HCT116 (cell line): ENCODE measurements around the gene PDHX. TPM values are rescaled to one million over a fixed set of nuclear protein-coding genes. Genes with fewer than 3 reads are reported as not detected.

Source experiments
- ATAC-seq: fragments of 200-7000 bp; cut with Tn5 transposase; 2 replicates; pipeline ENCODE4 v1.9.1; 2020; ENCODE audit warnings: mild to moderate bottlenecking, moderate library complexity
- BruUV-seq: library from RNA; stranded (reverse); fragments of 400-500 nt; replicated peaks from 2 replicates; lab custom pipeline; 2021; lab: Mats Ljungman, UMichigan
- CTCF ChIA-PET: fragments of 300-600 bp; sonication (Branson Sonifier 250); formaldehyde crosslinking; loops from one replicate; lab custom pipeline; 2021; ENCODE audit warnings: antibody characterized with exemption; lab: Charles Lee
- POLR2A ChIA-PET: fragments of 300-600, 350-600 bp; sonication (Branson Sonifier 250); formaldehyde crosslinking; loops from one replicate; lab custom pipeline; 2021; ENCODE audit warnings: antibody characterized with exemption; lab: Charles Lee
- RAD21 ChIA-PET, 2 experiments: fragments of 300-600 bp; sonication (Branson Sonifier 250); formaldehyde crosslinking; loops; one replicate each; lab custom pipeline; 2023; ENCODE audit warnings: low total read pairs in 2 of 2; ENCODE audit not compliant: uncharacterized antibody in 2 of 2, unreplicated experiment in 2 of 2, low non-redundant PET in 1 of 2; lab: Charles Lee
- DNase-seq: peaks from one replicate; pipeline ENCODE4 v3.0.0-alpha.2; 2010; ENCODE audit warnings: low read depth, low spot score
- H2AFZ ChIP-seq: fragments of 200-600 bp; shearing (Covaris generic), sonication (generic); 2 replicates; pipeline ENCODE4 v1.6.1; 2017; ENCODE audit warnings: low read depth, mixed run types, mixed read lengths, antibody characterized with exemption, low read length; ENCODE audit not compliant: poor library complexity, severe bottlenecking
- H3K27ac ChIP-seq: 2 replicates; pipeline ENCODE4 v1.5.1; 2012; ENCODE audit warnings: low read depth, low read length
- H3K27me3 ChIP-seq: fragments of 200-600 bp; sonication (generic); 2 replicates; pipeline ENCODE4 v1.6.1; 2016; ENCODE audit warnings: mixed run types, low read length, mixed read lengths; ENCODE audit not compliant: insufficient read depth
- H3K36me3 ChIP-seq, 2 experiments: fragments of 200-500 bp in 1 of 2; fragments of 200-600 bp in 1 of 2; sonication (Bioruptor generic) in 1 of 2; sonication (generic) in 1 of 2; 2 replicates each; pipeline versions ENCODE4 v1.5.1 to v1.6.1; 2014 to 2016; ENCODE audit warnings: low read length in 2 of 2, inconsistent platforms in 1 of 2, mixed read lengths in 1 of 2, mixed run types in 1 of 2; ENCODE audit not compliant: insufficient read depth in 2 of 2, control insufficient read depth in 1 of 2
- H3K4me1 ChIP-seq, 2 experiments: fragments of 200-600 bp in 1 of 2; sonication (generic) in 1 of 2; 2 replicates each; pipeline versions ENCODE4 v1.5.1 to v1.6.1; 2012 to 2017; ENCODE audit warnings: low read length in 2 of 2, inconsistent platforms in 1 of 2, mild to moderate bottlenecking in 1 of 2, mixed read lengths in 1 of 2, mixed run types in 1 of 2, moderate library complexity in 1 of 2; ENCODE audit not compliant: insufficient read depth in 2 of 2, control insufficient read depth in 1 of 2
- H3K4me2 ChIP-seq: fragments of 200-600 bp; sonication (generic); 2 replicates; pipeline ENCODE4 v1.6.1; 2017; ENCODE audit warnings: mixed run types, low read length, mixed read lengths
- H3K4me3 ChIP-seq, 2 experiments: fragments of 200-600 bp in 1 of 2; sonication (generic) in 1 of 2; replicated peaks in 1 of 2; 2 replicates each; pipeline ENCODE4 v1.5.1; 2011 to 2016; ENCODE audit warnings: low read length in 2 of 2, control low read depth in 1 of 2, low read depth in 1 of 2, mild to moderate bottlenecking in 1 of 2, mixed read lengths in 1 of 2, mixed run types in 1 of 2
- H3K79me2 ChIP-seq: fragments of 200-600 bp; sonication (generic); 2 replicates; pipeline ENCODE4 v1.6.1; 2017; ENCODE audit warnings: mild to moderate bottlenecking, mixed run types, low read length, moderate library complexity, mixed read lengths; ENCODE audit not compliant: insufficient read depth
- H3K9ac ChIP-seq: fragments of 200-600 bp; sonication (generic); 2 replicates; pipeline ENCODE4 v1.6.1; 2016; ENCODE audit warnings: low read length, mixed read lengths
- H3K9me2 ChIP-seq: fragments of 200-600 bp; sonication (generic), shearing (Covaris generic); 2 replicates; pipeline ENCODE4 v1.6.1; 2017; ENCODE audit warnings: mixed run types, mild to moderate bottlenecking, moderate library complexity; ENCODE audit not compliant: insufficient read depth
- H3K9me3 ChIP-seq, 2 experiments: fragments of 200-500 bp in 1 of 2; fragments of 200-600 bp in 1 of 2; sonication (Bioruptor generic) in 1 of 2; sonication (generic) in 1 of 2; 2 replicates each; pipeline ENCODE4 v1.6.1; 2014 to 2017; ENCODE audit warnings: low read length in 2 of 2, mixed read lengths in 2 of 2, inconsistent platforms in 1 of 2, low read depth in 1 of 2, mild to moderate bottlenecking in 1 of 2, mixed run types in 1 of 2, moderate library complexity in 1 of 2; ENCODE audit not compliant: control insufficient read depth in 1 of 2, insufficient read depth in 1 of 2
- H4K20me1 ChIP-seq: fragments of 200-600 bp; sonication (generic), shearing (Covaris generic); 2 replicates; pipeline ENCODE4 v1.6.1; 2017; ENCODE audit warnings: mixed run types, mild to moderate bottlenecking, moderate library complexity; ENCODE audit not compliant: insufficient read depth
- CBX3 ChIP-seq: IDR thresholded peaks from 2 replicates; pipeline ENCODE4 v1.6.1; 2012; ENCODE audit warnings: low read depth
- CEBPB ChIP-seq: IDR thresholded peaks from 2 replicates; pipeline ENCODE4 v1.6.1; 2012; ENCODE audit warnings: low read depth
- CTCF ChIP-seq, 3 experiments: fragments of 200-600 bp in 1 of 3; sonication (generic) in 1 of 3; IDR thresholded peaks in 2 of 3; conservative IDR thresholded peaks in 1 of 3; 2 replicates each; pipeline ENCODE4 v1.5.1; 2012 to 2017; ENCODE audit warnings: low read depth in 2 of 3, low read length in 2 of 3, antibody characterized with exemption in 1 of 3, borderline replicate concordance in 1 of 3, control low read depth in 1 of 3, mild to moderate bottlenecking in 1 of 3, mixed read lengths in 1 of 3, mixed run types in 1 of 3, moderate library complexity in 1 of 3; ENCODE audit not compliant: insufficient read depth in 1 of 3
- EGR1 ChIP-seq: IDR thresholded peaks from 2 replicates; pipeline ENCODE4 v1.6.1; 2012; ENCODE audit warnings: low read depth
- ELF1 ChIP-seq: IDR thresholded peaks from 2 replicates; pipeline ENCODE4 v1.6.1; 2012; ENCODE audit warnings: low read depth, borderline replicate concordance
- EZH2 ChIP-seq: fragments of 200-600 bp; sonication (generic); IDR thresholded peaks from 2 replicates; pipeline ENCODE4 v1.6.1; 2017; ENCODE audit warnings: antibody characterized with exemption, mixed run types
- FOSL1 ChIP-seq: IDR thresholded peaks from 2 replicates; pipeline ENCODE4 v1.6.1; 2012; ENCODE audit warnings: low read depth
- JUND ChIP-seq: IDR thresholded peaks from 2 replicates; pipeline ENCODE4 v1.6.1; 2012
- POLR2AphosphoS5 ChIP-seq: IDR thresholded peaks from 2 replicates; pipeline ENCODE4 v1.6.1; 2011; ENCODE audit warnings: mild to moderate bottlenecking, low read depth, low read length, moderate library complexity
- REST ChIP-seq: IDR thresholded peaks from 2 replicates; pipeline ENCODE4 v1.6.1; 2012; ENCODE audit warnings: low read depth
- SIN3A ChIP-seq: IDR thresholded peaks from 2 replicates; pipeline ENCODE4 v1.6.1; 2012; ENCODE audit warnings: low read depth
- SP1 ChIP-seq: IDR thresholded peaks from 2 replicates; pipeline ENCODE4 v1.6.1; 2012; ENCODE audit warnings: low read depth
- YY1 ChIP-seq: IDR thresholded peaks from 2 replicates; pipeline ENCODE4 v1.6.1; 2011; ENCODE audit warnings: low read length, low read depth, moderate library complexity, mild to moderate bottlenecking; ENCODE audit not compliant: insufficient replicate concordance; ENCODE audit errors: extremely low read depth
- intact Hi-C: fragments of 100-400 bp; cut with micrococcal nuclease; formaldehyde crosslinking; loops from 2 replicates; pipeline ENCODE4 v1.10.0; 2022
- total RNA-seq: library from RNA; stranded (reverse); gene quantifications from one replicate; pipeline ENCODE4 v1.2.1, GENCODE V29; 2021; ENCODE audit not compliant: unreplicated experiment

Gene PDHX
- total RNA-seq, 1 experiment from 2014 or later = 36.6 TPM

- H3K9me2 ChIP-seq = no peaks in the 10 kb centered on the region
- H3K4me2 ChIP-seq = peak overlapping the region; percentile 53
- no peaks in the 10 kb centered on the region for H3K79me2 ChIP-seq
- peaks cover 5 to 40% of the 10 kb centered on the region in 2 experiments; a peak in 2 of 4 replicates for H3K4me1 ChIP-seq
- H3K36me3 ChIP-seq = no peaks in the 10 kb centered on the region
- peak; percentile 36; the same call in 1 of the 2 replicates for TF ChIP-seq SP1
- TF ChIP-seq FOSL1 = peak; percentile 45
- 0 out of 2 replicates have a peak, but pooled peaks have one; percentile 16 for TF ChIP-seq CEBPB
- no peak for TF ChIP-seq YY1
- no peak for TF ChIP-seq SIN3A
- intact Hi-C loops = no loop called here
- ATAC-seq (peak; percentile 61), DNase-seq (no peak)
- ChIA-PET RAD21 (no interaction called here), CTCF (no interaction called here), POLR2A (no interaction called here)
- H3K4me3 ChIP-seq = peak overlapping the region in 1 of 2 experiments; percentile 28; a peak in 2 of 4 replicates
- no peaks in the 10 kb centered on the region for H4K20me1 ChIP-seq
- H3K27me3 ChIP-seq = no peaks in the 10 kb centered on the region
- peak overlapping the region; percentile 32; the same call in 1 of the 2 replicates for H3K27ac ChIP-seq
- no TSS peak for BruUV-seq
- 0 out of 2 replicates have a peak overlapping the region, but pooled peaks have one; percentile 16 for H3K9ac ChIP-seq
- peak overlapping the region; percentile 83 for H2AFZ ChIP-seq
- no peaks in the 10 kb centered on the region for H3K9me3 ChIP-seq
These were observed 124.0 kb downstream of the PDHX start for GRCh38 chr11:35040221-35040942.

- Histone ChIP-seq H3K4me1 (peaks cover 5 to 33% of the 10 kb centered on the region in 2 experiments; a peak in 2 of 4 replicates), H3K36me3 (no peaks in the 10 kb centered on the region), H3K4me3 (no peak overlapping the region), H3K27me3 (no peaks in the 10 kb centered on the region), H3K4me2 (peak overlapping the region; percentile 53), H2AFZ (peak overlapping the region; percentile 83), H3K9ac (no peak overlapping the region), H3K9me2 (no peaks in the 10 kb centered on the region), H4K20me1 (no peaks in the 10 kb centered on the region), H3K27ac (no peak overlapping the region), H3K79me2 (no peaks in the 10 kb centered on the region), H3K9me3 (no peaks in the 10 kb centered on the region)
- BruUV-seq = no TSS peak
- CTCF ChIA-PET = no interaction called here
- RAD21 ChIA-PET = no interaction called here
- POLR2A ChIA-PET = no interaction called here
- ATAC-seq (no peak), DNase-seq (no peak)
- intact Hi-C loops = no loop called here
- no peak for TF ChIP-seq CTCF (IDR thresholded peaks at IDR 0.05 in 2 of 3, conservative IDR thresholded peaks at IDR 0.05 in 1 of 3; ENCODE audit: borderline replicate concordance in 1 of 3, insufficient read depth in 1 of 3, low read depth in 2 of 3, low read length in 2 of 3)
- no peak for TF ChIP-seq SP1
- no peak for TF ChIP-seq REST
- TF ChIP-seq CEBPB = no peak
- no peak for TF ChIP-seq CBX3
- TF ChIP-seq EZH2 = no peak
- no peak for TF ChIP-seq EGR1
- TF ChIP-seq POLR2AphosphoS5 = no peak
- TF ChIP-seq JUND = no peak
- no peak for TF ChIP-seq ELF1
- no peak for TF ChIP-seq FOSL1
These were observed 124.7 kb downstream of the PDHX start for GRCh38 chr11:35041070-35041554.
